Measurements from ENCODE around the gene CDHR3.

CDHR3 gene

GRCh38 chr7:106047184-106047583 is 84.1 kb downstream of the CDHR3 start:
- in situ Hi-C loops (cut with MboI; ENCODE audit: low sequenced_read_pairs): loop anchor here (25.0 kb wide), 1 partner anchor 410 kb away; no protein-coding TSS in a partner anchor

GRCh38 chr7:106047818-106048705 is 85.0 kb downstream of the CDHR3 start:
- in situ Hi-C loops (cut with MboI; ENCODE audit: low sequenced_read_pairs): loop anchor here (25.0 kb wide), 1 partner anchor 411 kb away; no protein-coding TSS in a partner anchor

GRCh38 chr7:106048706-106049020 is 85.6 kb downstream of the CDHR3 start:
- in situ Hi-C loops (cut with MboI; ENCODE audit: low sequenced_read_pairs): loop anchor here (25.0 kb wide), 1 partner anchor 411 kb away; no protein-coding TSS in a partner anchor

- in situ Hi-C loops (cut with MboI; ENCODE audit: low sequenced_read_pairs): loop anchor here (25.0 kb wide), 1 partner anchor 412 kb away; no protein-coding TSS in a partner anchor
Measured at GRCh38 chr7:106049139-106049752, 86.2 kb downstream of the CDHR3 start.

- in situ Hi-C loops (cut with MboI; ENCODE audit: low sequenced_read_pairs): no loop called here
Measured at GRCh38 chr7:106050002-106050745, 87.1 kb downstream of the CDHR3 start.

GRCh38 chr7:106050746-106051117 is 87.7 kb downstream of the CDHR3 start:
- in situ Hi-C loops (cut with MboI; ENCODE audit: low sequenced_read_pairs): no loop called here

- in situ Hi-C loops (cut with MboI; ENCODE audit: low sequenced_read_pairs): no loop called here
Measured at GRCh38 chr7:106052681-106053080, 89.6 kb downstream of the CDHR3 start.

GRCh38 chr7:106053109-106053508 is 90.0 kb downstream of the CDHR3 start:
- in situ Hi-C loops (cut with MboI; ENCODE audit: low sequenced_read_pairs): no loop called here

GRCh38 chr7:106054156-106054910 is 91.3 kb downstream of the CDHR3 start:
- in situ Hi-C loops (cut with MboI; ENCODE audit: low sequenced_read_pairs): no loop called here

- in situ Hi-C loops (cut with MboI; ENCODE audit: low sequenced_read_pairs): no loop called here
Measured at GRCh38 chr7:106054971-106055532, 92.0 kb downstream of the CDHR3 start.

- in situ Hi-C loops (cut with MboI; ENCODE audit: low sequenced_read_pairs): no loop called here
Measured at GRCh38 chr7:106056513-106057203, 93.6 kb downstream of the CDHR3 start.

GRCh38 chr7:106057204-106057961 is 94.3 kb downstream of the CDHR3 start:
- in situ Hi-C loops (cut with MboI; ENCODE audit: low sequenced_read_pairs): no loop called here

GRCh38 chr7:106057962-106058927 is 95.2 kb downstream of the CDHR3 start:
- in situ Hi-C loops (cut with MboI; ENCODE audit: low sequenced_read_pairs): no loop called here

- in situ Hi-C loops (cut with MboI; ENCODE audit: low sequenced_read_pairs): no loop called here
Measured at GRCh38 chr7:106058928-106059324, 95.9 kb downstream of the CDHR3 start.

- in situ Hi-C loops (cut with MboI; ENCODE audit: low sequenced_read_pairs): no loop called here
Measured at GRCh38 chr7:106059556-106059955, 96.5 kb downstream of the CDHR3 start.

GRCh38 chr7:106060394-106060920 is 97.4 kb downstream of the CDHR3 start:
- in situ Hi-C loops (cut with MboI; ENCODE audit: low sequenced_read_pairs): loop anchor here (5.0 kb wide), 1 partner anchor 92 kb away; no protein-coding TSS in a partner anchor

GRCh38 chr7:106061301-106061979 is 98.4 kb downstream of the CDHR3 start:
- in situ Hi-C loops (cut with MboI; ENCODE audit: low sequenced_read_pairs): loop anchor here (5.0 kb wide), 1 partner anchor 91 kb away; no protein-coding TSS in a partner anchor
